ENCODE results near the gene RFNG. TPM values are rescaled to one million over a fixed set of nuclear protein-coding genes. Genes with fewer than 3 reads are reported as not detected.

Gene RFNG
- total and polyA plus RNA-seq, 2 of the 13 experiments (the other 11 are each of a cell fraction or from before 2014, with no cell fraction given) = 61.4 to 64.0 TPM

GRCh38 chr17:82051776-82052637 is at the start of gene RFNG, which contains the start of gene GPS1 (continued):
- TF ChIP-seq MLXIP (CRISPR knock-in tag; IDR thresholded peaks at IDR 0.05; ENCODE audit: borderline replicate concordance) (no peak), MAX (IDR thresholded peaks at IDR 0.05) (peak; percentile 67), ZNF563 (CRISPR knock-in tag; IDR thresholded peaks at IDR 0.05) (peak; percentile 43; the same call in 1 of the 2 replicates), ZNF790 (CRISPR knock-in tag; IDR thresholded peaks at IDR 0.05; ENCODE audit: borderline replicate concordance) (peak; percentile 41; the same call in 1 of the 2 replicates), HIVEP1 (CRISPR knock-in tag; IDR thresholded peaks at IDR 0.05) (peak; percentile 47), ZMAT3 (CRISPR knock-in tag; conservative IDR thresholded peaks at IDR 0.05) (0 out of 2 replicates have a peak, but pooled peaks have one; percentile 26), ZNF607 (CRISPR knock-in tag; IDR thresholded peaks at IDR 0.05; ENCODE audit: borderline replicate concordance) (peak; percentile 31), JUND (CRISPR knock-in tag; IDR thresholded peaks at IDR 0.05) (no peak), RBFOX2 (IDR thresholded peaks at IDR 0.05; ENCODE audit: low read depth, low read length) (peak; percentile 59; the same call in 1 of the 2 replicates), ZNF597 (CRISPR knock-in tag; IDR thresholded peaks at IDR 0.05) (no peak), KAT8 (CRISPR knock-in tag; IDR thresholded peaks at IDR 0.05) (peak; percentile 69), ZNF224 (CRISPR knock-in tag; IDR thresholded peaks at IDR 0.05) (no peak), BCL6 (CRISPR knock-in tag; IDR thresholded peaks at IDR 0.05) (no peak), JDP2 (CRISPR knock-in tag; IDR thresholded peaks at IDR 0.05; ENCODE audit: borderline replicate concordance) (no peak), SMAD9 (CRISPR knock-in tag; IDR thresholded peaks at IDR 0.05) (no peak), ZNF569 (CRISPR knock-in tag; IDR thresholded peaks at IDR 0.05; ENCODE audit: borderline replicate concordance) (no peak), MLLT10 (CRISPR knock-in tag; IDR thresholded peaks at IDR 0.05) (no peak), SP4 (CRISPR knock-in tag; IDR thresholded peaks at IDR 0.05) (peak; percentile 26), DR1 (CRISPR knock-in tag; IDR thresholded peaks at IDR 0.05) (peak; percentile 65; the same call in 1 of the 2 replicates), FOXP4 (CRISPR knock-in tag; IDR thresholded peaks at IDR 0.05) (no peak), ZNF512 (CRISPR knock-in tag; IDR thresholded peaks at IDR 0.05) (no peak), BHLHE40 (IDR thresholded peaks at IDR 0.05; ENCODE audit: low read length) (no peak)
